Muscle layer of duodenum (tissue), 2 donors: ENCODE results near the gene TALDO1.

ENCODE experiments used
- H3K27ac ChIP-seq: one replicate; pipeline ENCODE4 v1.7.0; 2013; ENCODE audit warnings: mild to moderate bottlenecking, low read length
- H3K27me3 ChIP-seq: one replicate; pipeline ENCODE4 v1.7.0; 2013; ENCODE audit warnings: low read depth, mild to moderate bottlenecking, control low read depth, low read length
- H3K36me3 ChIP-seq, 2 donors: one replicate each; pipeline ENCODE4 v1.7.0; 2013; ENCODE audit warnings: low read length in 2 of 2, control low read depth in 1 of 2, mild to moderate bottlenecking in 1 of 2; ENCODE audit not compliant: insufficient read depth in 2 of 2, control insufficient read depth in 1 of 2
- H3K4me1 ChIP-seq, 2 donors: one replicate each; pipeline ENCODE4 v1.7.0; 2013; ENCODE audit warnings: low read length in 2 of 2, mild to moderate bottlenecking in 2 of 2, control low read depth in 1 of 2, moderate library complexity in 1 of 2; ENCODE audit not compliant: insufficient read depth in 2 of 2, control insufficient read depth in 1 of 2
- H3K4me3 ChIP-seq, 2 donors: one replicate each; pipeline ENCODE4 v1.7.0; 2013; ENCODE audit warnings: low read length in 2 of 2, low read depth in 1 of 2, mild to moderate bottlenecking in 1 of 2
- H3K9me3 ChIP-seq, 2 donors: one replicate each; pipeline ENCODE4 v1.7.0; 2013; ENCODE audit warnings: low read length in 2 of 2, control low read depth in 1 of 2, mild to moderate bottlenecking in 1 of 2; ENCODE audit not compliant: control insufficient read depth in 1 of 2
- donor health status: healthy.

Gene TALDO1

DNA sequence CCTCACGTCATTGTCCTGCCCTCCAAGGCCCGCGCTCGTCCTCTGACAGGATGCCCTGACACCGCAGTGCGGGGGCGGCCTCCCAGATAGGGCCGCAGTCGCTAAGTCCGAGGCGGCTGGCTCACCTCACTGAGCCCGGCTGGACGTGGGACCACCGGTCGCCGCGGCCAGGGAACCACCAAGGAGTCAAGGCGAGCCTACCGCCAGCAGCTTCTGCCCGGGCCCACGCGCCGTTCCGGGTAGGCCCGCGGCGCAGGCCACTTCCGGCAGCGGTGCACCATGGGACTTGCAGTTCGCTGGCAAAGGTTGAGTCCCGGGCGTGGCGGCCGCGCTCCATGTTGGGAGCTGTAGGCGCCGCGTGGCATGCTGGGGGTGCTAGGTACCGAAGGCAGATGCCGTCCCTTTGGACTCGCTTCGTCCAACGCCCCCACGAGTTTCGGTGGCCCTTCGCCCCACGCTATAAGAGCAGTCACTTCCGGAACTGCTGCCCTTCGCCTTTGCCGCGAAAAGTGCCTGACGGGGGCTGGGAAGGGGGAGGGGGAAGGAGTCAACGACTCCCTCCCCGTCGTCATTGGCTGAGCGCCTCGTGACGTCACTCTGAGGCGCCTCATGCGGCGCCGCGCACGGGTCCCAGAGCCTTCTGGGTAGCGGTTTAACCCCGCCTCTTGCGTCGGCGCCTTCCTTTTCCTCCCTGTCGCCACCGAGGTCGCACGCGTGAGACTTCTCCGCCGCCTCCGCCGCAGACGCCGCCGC, 62.2 kb downstream of the TALDO1 start, which contains the start of gene RPLP2:
Gene RPLP2 (plus strand): TSS at position 681 of the 753 bp plus-strand sequence. CDS start 268 bp downstream, outside the sequence.
- Histone ChIP-seq H3K27ac (peak within 1 kb of the TSS; percentile 99), H3K4me3 (peak within 1 kb of the TSS; percentile 86 to 94), H3K4me1 (peaks cover 9 to 31% of the 10 kb centered on the region in 2 donors), H3K36me3 (peaks cover 27 to 41% of the 10 kb centered on the region in 2 donors), H3K9me3 (no peaks in the 10 kb centered on the region), H3K27me3 (no peaks in the 10 kb centered on the region)

DNA sequence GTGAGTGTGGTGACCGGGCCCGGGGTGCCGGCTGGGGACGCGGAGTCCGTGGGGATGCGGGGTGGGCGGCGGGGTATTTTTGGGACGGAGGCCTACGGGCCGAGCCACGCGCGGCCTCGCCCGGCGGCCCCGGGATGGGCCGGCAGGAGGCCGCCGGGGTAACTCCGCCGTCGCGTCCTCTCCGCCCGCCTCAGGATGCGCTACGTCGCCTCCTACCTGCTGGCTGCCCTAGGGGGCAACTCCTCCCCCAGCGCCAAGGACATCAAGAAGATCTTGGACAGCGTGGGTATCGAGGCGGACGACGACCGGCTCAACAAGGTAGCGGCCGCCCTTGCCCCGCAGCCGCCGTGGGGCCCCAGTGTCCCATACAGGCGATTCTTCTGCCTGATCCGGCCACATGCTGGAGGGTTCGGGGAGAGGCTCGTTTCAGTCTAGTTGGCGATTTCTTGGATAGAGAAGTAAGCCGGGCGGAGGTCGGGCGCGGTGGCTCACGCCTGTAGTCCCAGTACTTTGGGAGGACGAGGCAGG, 62.8 kb downstream of the TALDO1 start:
- Histone ChIP-seq H3K27ac (peak overlapping the region; percentile 99), H3K36me3 (peaks cover 27 to 41% of the 10 kb centered on the region in 2 donors), H3K4me1 (peaks cover 7 to 27% of the 10 kb centered on the region in 2 donors), H3K27me3 (no peaks in the 10 kb centered on the region), H3K4me3 (peak overlapping the region; percentile 86 to 94), H3K9me3 (no peaks in the 10 kb centered on the region)

DNA sequence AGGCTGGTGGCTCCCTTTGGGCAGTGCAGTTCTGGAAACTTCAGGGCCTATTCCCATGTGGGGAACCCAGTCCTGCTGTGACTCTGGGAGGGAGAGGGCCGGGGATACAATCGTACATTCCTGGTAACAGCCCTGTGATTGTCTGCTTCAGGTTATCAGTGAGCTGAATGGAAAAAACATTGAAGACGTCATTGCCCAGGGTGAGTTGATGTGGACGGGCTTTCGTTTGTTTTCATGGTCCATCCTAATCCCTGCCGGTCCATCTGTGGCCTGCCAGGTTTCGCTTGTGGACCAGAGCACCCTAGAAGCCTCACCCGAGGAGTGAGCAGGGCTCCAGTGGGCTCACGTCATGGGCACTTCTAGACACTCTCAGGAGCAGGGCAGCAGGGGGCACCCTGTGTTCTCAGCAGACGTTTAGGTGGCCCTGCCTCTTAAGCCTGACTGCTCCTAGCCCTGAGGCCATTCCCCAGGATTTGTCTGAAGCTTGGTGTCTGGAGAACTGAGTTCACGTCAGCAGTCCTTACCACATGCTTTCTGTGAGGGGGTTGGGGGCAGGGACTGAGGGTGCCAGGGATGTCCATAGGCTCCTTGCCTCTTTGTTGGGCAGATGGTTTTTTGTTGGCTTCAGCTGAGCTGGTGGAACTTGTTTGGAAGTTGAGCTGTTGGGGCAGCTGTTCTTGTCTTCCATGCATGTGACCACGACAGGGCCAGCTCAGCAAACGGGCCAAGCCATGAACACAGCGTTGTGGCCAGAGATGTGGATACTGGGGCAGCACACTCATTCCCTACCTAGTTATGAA, 64.4 kb downstream of the TALDO1 start:
- peaks cover 27 to 41% of the 10 kb centered on the region in 2 donors for H3K36me3 ChIP-seq
- peak overlapping the region in 1 of 2 donors; percentile 86 for H3K4me3 ChIP-seq
- H3K27me3 ChIP-seq: no peaks in the 10 kb centered on the region
- H3K27ac ChIP-seq: peak overlapping the region; percentile 21
- H3K4me1 ChIP-seq: peaks cover 7 to 27% of the 10 kb centered on the region in 2 donors
- H3K9me3 ChIP-seq: no peaks in the 10 kb centered on the region

DNA sequence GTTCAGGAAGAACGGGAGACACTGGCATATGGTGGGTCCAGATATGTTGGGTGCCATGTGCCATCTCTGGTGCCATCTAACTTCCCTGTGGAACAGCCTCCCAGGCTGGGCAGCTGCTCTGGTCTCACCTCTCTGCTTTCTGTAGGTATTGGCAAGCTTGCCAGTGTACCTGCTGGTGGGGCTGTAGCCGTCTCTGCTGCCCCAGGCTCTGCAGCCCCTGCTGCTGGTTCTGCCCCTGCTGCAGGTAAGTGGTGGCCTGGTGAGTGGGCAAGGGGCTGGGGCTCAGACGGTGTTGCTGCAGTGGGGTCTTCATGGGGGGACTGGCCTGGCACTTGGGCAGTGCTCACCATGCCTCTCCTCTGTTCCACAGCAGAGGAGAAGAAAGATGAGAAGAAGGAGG, 65.1 kb downstream of the TALDO1 start:
- Histone ChIP-seq H3K9me3 (no peaks in the 10 kb centered on the region), H3K27ac (no peak overlapping the region), H3K27me3 (no peaks in the 10 kb centered on the region), H3K4me1 (peaks cover 7 to 27% of the 10 kb centered on the region in 2 donors), H3K36me3 (peaks cover 27 to 41% of the 10 kb centered on the region in 2 donors), H3K4me3 (no peak overlapping the region)

DNA sequence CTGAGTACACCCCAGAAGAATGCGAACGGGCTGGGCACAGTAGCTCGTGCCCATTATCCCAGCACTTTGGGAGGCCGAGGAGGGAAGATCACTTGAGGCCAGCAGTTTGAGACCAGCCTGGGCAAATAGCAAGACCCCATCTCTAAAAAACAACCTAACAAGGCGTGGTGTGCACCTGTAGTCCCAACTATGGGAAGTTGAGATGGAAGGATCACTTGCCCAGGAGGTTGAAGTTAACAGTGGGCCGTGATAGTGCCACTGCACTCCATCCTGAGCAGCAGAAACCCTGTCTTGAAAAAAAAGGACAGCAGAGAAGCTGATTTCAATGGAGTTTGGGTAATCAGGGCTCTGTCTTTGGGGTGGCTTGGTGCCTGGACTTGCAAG, 65.8 kb downstream of the TALDO1 start:
- Histone ChIP-seq H3K36me3 (peaks cover 27 to 41% of the 10 kb centered on the region in 2 donors), H3K4me1 (peaks cover 7 to 25% of the 10 kb centered on the region in 2 donors), H3K4me3 (no peak overlapping the region), H3K27me3 (no peaks in the 10 kb centered on the region), H3K9me3 (no peaks in the 10 kb centered on the region), H3K27ac (no peak overlapping the region)

DNA sequence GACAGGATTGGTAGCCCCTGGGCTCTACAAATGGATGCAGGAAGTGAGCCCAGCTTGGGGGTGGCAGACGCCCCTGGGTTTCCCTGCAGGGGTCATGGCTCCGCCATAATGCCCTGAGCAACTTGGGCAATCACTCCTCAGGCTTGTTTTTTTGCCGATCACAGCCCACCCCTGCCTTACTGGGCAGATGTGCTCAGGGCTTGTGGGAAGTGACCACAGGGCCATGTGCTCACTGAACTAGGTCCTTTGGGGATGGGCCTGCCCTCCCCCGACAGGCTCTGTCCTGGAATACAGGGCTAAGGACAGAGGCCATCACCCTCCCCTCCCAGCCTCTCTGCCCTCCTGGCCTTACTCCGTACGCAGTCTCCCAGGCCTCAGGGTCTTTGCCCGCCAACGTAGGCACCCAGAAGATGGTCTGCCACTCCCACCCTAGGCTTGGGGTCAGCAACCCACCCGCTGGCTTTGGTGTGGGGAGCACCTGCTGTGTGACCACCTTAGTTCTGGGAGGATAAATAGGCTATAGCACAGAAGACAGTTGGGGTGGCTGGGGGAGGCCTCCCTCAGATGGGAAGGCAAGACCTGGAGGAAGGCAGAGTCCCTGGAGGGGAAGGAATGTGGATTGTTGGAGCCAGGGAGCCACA, 66.3 kb downstream of the TALDO1 start:
- peaks cover 7 to 22% of the 10 kb centered on the region in 2 donors for H3K4me1 ChIP-seq

More for the DNA sequence above, 66.3 kb downstream of the TALDO1 start:
- H3K27me3 ChIP-seq: no peaks in the 10 kb centered on the region
- H3K27ac ChIP-seq: no peak overlapping the region
- peaks cover 27 to 41% of the 10 kb centered on the region in 2 donors for H3K36me3 ChIP-seq
- H3K4me3 ChIP-seq: no peak overlapping the region
- no peaks in the 10 kb centered on the region for H3K9me3 ChIP-seq
